ENCODE measurements around the gene NAGPA. TPM values are rescaled to one million over a fixed set of nuclear protein-coding genes. Genes with fewer than 3 reads are reported as not detected.

The NAGPA gene
- polyA plus RNA-seq, 1 donor, result 19.3 TPM

- H3K27ac ChIP-seq (ENCODE audit: low read length), result no peak overlapping the region
- H3K4me1 ChIP-seq (ENCODE audit: control insufficient read depth, insufficient read depth, low read length), result no peaks in the 10 kb centered on the region
- no peak overlapping the region for H3K4me3 ChIP-seq (ENCODE audit: low read length)
Observed at GRCh38 chr16:4976079-4976478, 57.7 kb downstream of the NAGPA start.

More at GRCh38 chr16:4976079-4976478, 57.7 kb downstream of the NAGPA start:
- no peak for DNase-seq
- WGBS (ENCODE audit: insufficient coverage, low lambda C conversion rate), result no CpG with 5 or more reads among the region's 2 CpGs
- H3K27me3 ChIP-seq (ENCODE audit: control insufficient read depth, insufficient read depth, low read length), result no peaks in the 10 kb centered on the region
- H3K9me3 ChIP-seq (ENCODE audit: control insufficient read depth, low read depth, low read length), result no peaks in the 10 kb centered on the region
- no peaks in the 10 kb centered on the region for H3K36me3 ChIP-seq (ENCODE audit: control insufficient read depth, insufficient read depth, low read length)

Other genes with a start within 250 kb of the NAGPA start
- gene SEPTIN12, start 245.6 kb downstream of the NAGPA start, polyA plus RNA-seq, result not detected
- 75.8 TPM for gene SMIM22, start 238.6 kb downstream of the NAGPA start, polyA plus RNA-seq
- gene ROGDI, start 231.3 kb downstream of the NAGPA start, polyA plus RNA-seq, result 28.9 TPM
- 102 TPM for gene GLYR1, start 186.6 kb downstream of the NAGPA start, polyA plus RNA-seq
- gene UBN1, start 186.5 kb downstream of the NAGPA start, polyA plus RNA-seq, result 38.2 TPM
- 32.2 TPM for gene PPL, start 96.8 kb downstream of the NAGPA start, polyA plus RNA-seq
- gene SEC14L5, start 75.6 kb downstream of the NAGPA start, polyA plus RNA-seq, result 0.24 TPM
- 3.1 TPM for gene C16orf89, start 32.0 kb upstream of the NAGPA start, polyA plus RNA-seq
- 25.6 TPM for gene ALG1, start 37.9 kb upstream of the NAGPA start, polyA plus RNA-seq
- 9.4 TPM for gene EEF2KMT, start 63.9 kb upstream of the NAGPA start, polyA plus RNA-seq